HCEC 1CT (cell line): Measurements from ENCODE around the gene F2RL3.

ENCODE experiments used
- DNase-seq: peaks from one replicate; pipeline ENCODE4 v3.0.0-alpha.2; 2017

Gene F2RL3

GRCh38 chr19:16895467-16896145 lies 6.8 kb downstream of the F2RL3 start:
- DNase-seq = no peak

DNA sequence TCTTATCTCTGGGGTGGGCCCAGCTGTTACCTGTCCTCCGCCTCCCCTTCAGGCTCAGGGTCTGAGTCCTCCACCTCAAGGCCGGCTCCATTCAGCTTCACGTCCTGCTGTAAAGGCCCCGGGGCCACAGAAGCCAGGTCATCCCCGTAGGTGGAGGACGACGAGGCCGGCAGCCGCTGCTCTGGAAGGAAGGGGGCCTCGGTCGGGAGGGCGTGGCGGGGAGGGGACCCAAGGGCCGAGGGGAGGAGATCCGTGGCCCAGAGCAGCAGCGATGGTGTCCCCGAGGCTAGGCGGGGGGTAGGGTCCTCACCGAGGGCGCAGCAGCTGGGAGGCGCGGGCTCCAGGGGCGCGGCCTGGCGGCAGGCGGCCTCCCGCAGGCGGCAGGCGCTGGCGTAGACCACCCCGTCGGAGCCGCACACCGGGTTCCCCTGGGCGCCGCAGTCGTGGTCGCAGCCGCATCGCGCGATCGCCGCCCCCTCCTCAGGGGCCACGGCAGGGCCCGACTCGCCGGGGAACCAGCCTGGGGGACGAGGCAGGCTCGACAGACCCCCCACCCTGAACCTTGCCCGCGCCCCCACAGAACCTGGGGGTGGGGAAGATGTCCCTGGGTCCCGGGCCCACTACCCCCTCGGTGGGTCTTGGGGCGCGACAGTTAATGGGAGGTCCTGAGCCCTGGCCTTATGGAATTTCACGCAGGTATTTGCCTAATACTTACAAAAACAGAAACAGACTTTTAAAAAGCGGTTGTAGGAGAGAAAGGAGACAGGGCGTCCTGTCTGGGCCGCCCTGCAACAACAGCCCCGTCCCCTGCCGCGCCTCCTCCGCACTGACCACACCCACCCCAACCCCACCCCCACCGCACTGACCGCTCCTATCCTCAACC lies 7.6 kb downstream of the F2RL3 start:
- DNase-seq = no peak

- DNase-seq = peak; percentile 21
These were observed 8.4 kb downstream of the F2RL3 start for GRCh38 chr19:16897029-16897855.

DNA sequence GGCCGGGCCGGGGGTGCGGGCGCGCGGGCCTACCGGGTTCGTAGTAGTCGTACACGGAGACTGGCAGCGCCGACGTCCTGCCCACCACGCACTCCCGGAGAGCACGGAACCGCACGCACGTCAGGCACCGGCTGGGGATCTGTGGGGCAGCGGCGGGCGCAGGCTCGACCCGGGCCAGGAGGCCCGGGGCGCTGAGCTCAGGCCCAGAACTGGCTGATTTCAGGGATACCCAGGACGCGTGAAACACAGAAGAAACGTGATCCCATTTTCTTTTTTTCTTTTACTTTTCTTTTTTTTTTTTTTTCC lies 9.0 kb downstream of the F2RL3 start:
- no peak for DNase-seq

GRCh38 chr19:16898361-16899015 lies 9.7 kb downstream of the F2RL3 start:
- no peak for DNase-seq

DNA sequence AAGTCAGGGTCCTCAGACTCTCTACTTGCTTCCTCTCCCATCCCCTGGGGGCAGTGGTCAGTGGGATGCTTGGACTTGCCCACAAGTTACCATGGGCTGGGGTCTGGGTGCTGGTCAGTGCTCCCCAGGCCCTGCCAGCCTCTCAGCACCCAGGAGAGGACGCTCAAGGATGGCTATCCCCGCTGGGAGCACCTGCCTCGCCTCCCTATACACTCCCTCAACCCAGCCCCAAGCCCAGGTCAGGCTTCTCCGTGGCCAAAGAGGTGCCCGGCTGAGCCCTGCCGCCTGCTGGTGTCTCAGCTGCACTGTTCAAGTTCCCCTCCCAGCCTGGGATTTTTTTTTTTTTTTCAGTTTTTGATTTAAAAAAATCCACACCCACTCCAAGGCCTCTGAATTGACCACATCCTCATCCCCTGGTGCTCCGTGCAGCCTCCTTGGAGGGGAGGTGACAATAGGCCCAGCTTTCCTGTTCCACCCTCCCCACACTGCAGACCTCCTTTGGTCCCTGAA lies 10.8 kb downstream of the F2RL3 start:
- no peak for DNase-seq

DNA sequence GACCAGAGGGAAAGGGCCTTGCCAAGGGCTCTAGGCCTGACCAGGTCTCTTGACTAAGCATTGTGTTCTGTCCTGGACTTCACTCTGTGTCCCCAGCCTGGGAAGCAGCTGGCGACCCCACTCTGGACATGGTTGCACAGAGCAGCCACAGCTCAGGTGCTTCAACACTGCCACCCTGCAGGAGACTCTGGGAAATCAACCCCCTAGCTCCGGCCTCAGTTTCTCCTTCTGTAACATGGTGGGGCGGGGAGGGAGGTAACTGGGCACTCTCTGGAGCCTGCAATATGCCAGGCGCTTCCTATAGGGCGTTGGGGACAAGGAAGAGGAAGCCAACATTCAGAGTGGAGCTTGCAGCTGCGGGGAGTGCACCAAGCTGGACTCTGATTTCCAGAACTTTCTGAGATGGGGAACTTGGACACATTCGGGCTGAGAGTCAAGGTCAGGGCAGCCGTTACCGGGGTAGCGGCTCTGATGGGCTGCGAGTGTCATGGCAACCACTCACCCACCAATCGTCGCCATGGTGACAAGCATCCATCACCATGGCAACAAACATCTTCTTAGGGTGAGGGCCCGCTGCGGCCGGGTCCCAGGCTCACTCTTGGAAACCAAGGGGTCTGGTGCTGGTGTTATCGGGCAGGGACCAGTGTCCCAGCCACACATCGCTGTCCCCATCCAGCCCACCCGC lies 12.8 kb downstream of the F2RL3 start:
- DNase-seq = no peak

DNA sequence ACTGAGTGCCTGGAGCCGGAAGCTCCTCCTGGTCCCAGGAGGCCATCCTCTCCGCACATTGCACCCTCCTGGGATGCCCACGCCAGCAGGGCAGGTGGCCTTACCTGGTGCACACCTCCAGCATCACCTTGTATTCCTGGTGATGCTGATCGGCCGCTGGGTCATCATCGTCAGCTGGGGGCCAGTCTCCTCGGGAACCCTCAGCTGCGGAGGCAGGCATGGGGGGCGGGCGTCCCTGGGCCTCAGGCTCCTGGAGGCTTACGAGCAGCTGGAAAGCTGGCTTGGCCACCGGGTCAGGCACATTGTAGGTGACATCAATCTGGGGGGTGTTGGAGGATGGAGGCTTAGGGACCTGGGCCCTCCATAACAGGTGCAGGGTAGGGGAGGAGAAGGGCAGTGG lies 13.7 kb downstream of the F2RL3 start:
- no peak for DNase-seq

- DNase-seq = no peak
These were observed 14.5 kb downstream of the F2RL3 start for GRCh38 chr19:16903347-16903746.

- DNase-seq = no peak
These were observed 15.8 kb downstream of the F2RL3 start for GRCh38 chr19:16904599-16904998.

DNA sequence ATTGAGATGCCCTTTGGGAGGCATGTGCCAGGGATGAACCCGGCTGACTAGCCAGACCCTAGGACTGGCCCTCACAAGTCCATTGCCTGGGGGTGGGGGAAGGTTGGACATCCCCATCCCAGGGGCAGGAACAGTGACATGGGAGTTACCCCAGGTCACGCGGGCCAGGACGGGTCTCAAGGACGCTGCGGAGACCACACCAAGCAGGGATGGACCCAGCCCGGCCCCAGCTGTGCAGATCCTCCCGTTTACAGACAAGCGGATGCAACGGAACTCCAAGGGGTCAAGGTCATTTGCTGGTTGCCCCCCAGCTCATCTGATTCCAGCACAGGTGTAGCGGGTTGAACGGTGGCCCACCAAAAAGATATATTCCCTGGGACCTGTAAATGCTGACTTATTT lies 20.0 kb downstream of the F2RL3 start:
- no peak for DNase-seq

DNA sequence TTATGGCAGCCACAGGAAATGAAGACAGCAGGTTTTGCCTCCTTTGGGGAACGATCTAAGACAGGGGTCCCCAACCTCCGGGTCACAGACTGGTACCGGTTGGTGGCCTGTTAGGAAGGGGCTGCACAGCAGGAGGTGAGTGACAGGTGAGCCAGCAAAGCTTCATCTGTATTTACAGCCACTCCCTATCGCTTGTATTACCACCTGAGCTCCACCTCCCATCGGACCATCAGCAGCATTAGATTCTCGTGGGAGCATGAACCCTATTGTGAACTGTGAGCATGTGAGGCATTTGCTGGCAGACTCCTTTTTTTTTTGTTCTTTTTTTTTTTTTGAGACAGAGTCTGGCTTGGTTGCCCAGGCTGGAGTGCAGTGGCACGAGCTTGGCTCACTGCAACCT lies 22.2 kb downstream of the F2RL3 start:
- no peak for DNase-seq

DNA sequence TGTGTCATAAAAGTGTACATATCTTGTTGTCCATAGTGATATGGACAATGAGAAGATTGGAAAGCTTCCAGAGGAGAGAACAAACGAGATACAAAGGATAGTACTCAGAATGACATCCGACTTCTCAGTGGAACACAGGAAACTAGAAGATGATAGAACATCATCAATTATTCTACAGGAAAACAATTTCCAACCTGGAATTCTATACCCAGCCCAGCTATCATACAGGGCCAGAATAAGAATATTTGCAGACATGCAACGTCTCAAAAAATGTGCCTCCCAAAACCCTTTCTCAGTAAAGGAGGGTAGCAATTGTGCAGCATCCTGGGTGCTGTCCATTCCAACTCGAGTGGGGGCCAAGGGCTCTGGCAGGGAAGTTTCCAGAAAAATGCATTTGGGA lies 24.0 kb downstream of the F2RL3 start:
- no peak for DNase-seq

DNA sequence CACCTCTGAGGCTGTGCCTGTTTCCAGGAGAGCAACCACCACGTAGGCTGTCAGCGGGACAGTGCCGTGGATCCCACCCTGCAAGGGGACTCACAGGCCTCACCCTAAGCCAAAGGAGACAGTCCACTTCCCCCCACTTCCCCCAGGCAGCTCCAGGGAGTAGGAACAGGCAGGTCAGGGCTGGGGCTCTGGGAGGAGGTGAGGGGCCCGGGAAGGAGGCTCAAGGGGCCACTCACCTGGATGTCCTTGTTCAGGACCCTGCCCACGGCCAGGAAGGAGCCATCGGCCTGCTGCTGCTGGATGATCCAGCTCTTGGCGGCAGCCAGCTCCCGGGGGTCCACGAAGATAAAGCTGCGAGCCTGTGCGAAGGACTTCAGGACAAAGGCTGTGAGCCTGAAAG lies 25.6 kb downstream of the F2RL3 start:
- DNase-seq = no peak

DNA sequence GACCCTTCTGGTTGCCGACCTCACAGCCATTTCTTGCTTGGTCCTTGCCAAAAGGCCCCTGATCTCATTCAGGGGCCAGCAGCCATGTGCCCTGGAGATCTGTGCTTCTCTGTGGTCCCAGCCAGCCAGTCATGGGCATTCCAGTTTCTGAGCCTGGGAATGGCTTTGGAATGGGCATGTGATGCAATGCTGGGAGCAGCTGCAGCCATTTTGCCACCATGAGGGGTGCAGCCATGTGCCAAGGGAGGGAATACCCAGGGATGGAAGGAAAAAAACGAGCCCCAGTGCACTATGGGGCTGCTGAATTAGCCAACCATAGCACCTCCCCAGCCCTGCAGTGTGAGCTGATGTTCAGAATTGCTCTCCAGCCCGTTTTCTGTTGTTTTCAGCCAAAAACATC lies 26.3 kb downstream of the F2RL3 start:
- DNase-seq = no peak

- DNase-seq = no peak
These were observed 26.9 kb downstream of the F2RL3 start for GRCh38 chr19:16915734-16916133.

GRCh38 chr19:16917401-16917800 lies 28.6 kb downstream of the F2RL3 start:
- no peak for DNase-seq

- DNase-seq = no peak
These were observed 30.7 kb downstream of the F2RL3 start for GRCh38 chr19:16919496-16919895.

DNA sequence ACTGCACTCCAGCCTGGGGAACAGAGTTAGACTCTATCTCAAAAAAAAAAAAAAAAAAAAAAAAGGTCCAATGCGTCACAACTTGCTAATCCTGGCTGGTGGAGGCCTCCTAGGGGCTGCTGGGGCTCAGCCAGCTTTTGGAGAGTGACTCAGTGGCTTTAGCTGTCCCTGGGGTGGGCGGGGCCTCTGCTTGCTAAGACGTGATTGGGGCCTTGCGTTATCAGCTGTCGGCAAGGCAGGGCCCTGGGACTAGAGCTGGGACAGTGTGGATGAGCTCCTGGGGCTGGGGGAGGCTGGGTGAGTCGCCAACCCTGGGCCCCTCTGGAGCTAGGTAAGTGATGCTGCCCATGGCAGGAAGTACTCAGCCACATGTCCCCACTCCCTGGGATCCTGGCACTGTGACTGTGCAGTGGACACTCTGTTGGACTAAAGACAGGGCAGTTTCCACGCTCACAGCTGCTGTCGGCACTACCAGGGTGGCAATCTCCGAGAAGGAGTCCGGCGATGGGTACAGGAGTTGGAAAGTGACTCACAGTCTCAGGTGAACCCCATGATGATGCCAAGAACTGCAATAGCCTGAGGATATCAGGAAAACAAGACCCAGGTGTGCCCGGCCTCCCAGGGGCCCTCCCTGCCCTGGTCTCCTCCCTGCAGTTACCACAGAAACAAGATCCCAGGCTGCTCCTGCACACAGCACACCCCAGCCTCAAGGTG lies 32.2 kb downstream of the F2RL3 start:
- peak; percentile 93 for DNase-seq

GRCh38 chr19:16921766-16922591 lies 33.2 kb downstream of the F2RL3 start:
- DNase-seq = no peak

DNA sequence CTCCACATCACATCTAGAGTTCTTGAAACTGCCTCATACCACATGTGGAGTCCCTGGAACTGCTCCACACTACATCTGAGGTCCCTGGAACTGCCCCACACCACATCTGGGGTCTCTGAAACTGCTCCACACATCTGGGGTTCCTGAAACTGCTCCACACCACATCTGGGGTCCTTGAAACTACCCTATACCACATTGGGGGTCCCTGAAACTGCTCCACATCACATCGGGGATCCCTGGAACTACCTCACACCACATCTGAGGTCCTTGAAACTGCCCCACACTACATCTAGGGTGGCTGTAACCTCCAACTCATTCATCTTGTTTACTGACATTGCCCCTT lies 33.8 kb downstream of the F2RL3 start:
- DNase-seq = no peak
